ENCODE results near the gene S100PBP. TPM values are rescaled to one million over a fixed set of nuclear protein-coding genes. Genes with fewer than 3 reads are reported as not detected.
A peak's percentile ranks its signal among the peaks of the same experiment; 100 is the strongest.

S100PBP gene
- total RNA-seq, 2 donors from 2014 or later: 44.3 to 46.1 TPM

GRCh38 chr1:32867671-32868070 lies 50.2 kb downstream of the S100PBP start:
- Histone ChIP-seq H3K27me3 (replicated peaks; ENCODE audit: insufficient read depth) (no peaks in the 10 kb centered on the region), H3K27ac (peak overlapping the region in 1 of 2 donors; percentile 59), H3K9me3 (no peaks in the 10 kb centered on the region), H3K4me3 (no peak overlapping the region), H3K36me3 (no peaks in the 10 kb centered on the region), H3K4me1 (ENCODE audit: control insufficient read depth in 1 of 2, low read depth in 2 of 2) (peaks cover 30 to 80% of the 10 kb centered on the region in 2 donors)
- no peak for TF ChIP-seq CTCF (IDR thresholded peaks at IDR 0.05)
- no peak for DNase-seq (ENCODE audit: low spot score)
- ATAC-seq (ENCODE audit: insufficient number of reproducible peaks, low FRiP score, low read depth): no peak

GRCh38 chr1:32868085-32868484 lies 50.6 kb downstream of the S100PBP start:
- no peak for TF ChIP-seq CTCF (IDR thresholded peaks at IDR 0.05)
- ATAC-seq (ENCODE audit: insufficient number of reproducible peaks, low FRiP score, low read depth) (no peak), DNase-seq (ENCODE audit: low spot score) (no peak)
- no peak overlapping the region for H3K4me3 ChIP-seq
- no peaks in the 10 kb centered on the region for H3K36me3 ChIP-seq
- H3K4me1 ChIP-seq (ENCODE audit: control insufficient read depth in 1 of 2, low read depth in 2 of 2): peaks cover 30 to 76% of the 10 kb centered on the region in 2 donors
- no peaks in the 10 kb centered on the region for H3K27me3 ChIP-seq (replicated peaks; ENCODE audit: insufficient read depth)
- peak overlapping the region in 1 of 2 donors; percentile 53 for H3K27ac ChIP-seq
- H3K9me3 ChIP-seq: no peaks in the 10 kb centered on the region

- Histone ChIP-seq H3K27me3 (replicated peaks; ENCODE audit: insufficient read depth) (no peaks in the 10 kb centered on the region), H3K4me3 (no peak overlapping the region), H3K36me3 (no peaks in the 10 kb centered on the region), H3K27ac (peak overlapping the region in 1 of 2 donors; percentile 53), H3K9me3 (no peaks in the 10 kb centered on the region), H3K4me1 (ENCODE audit: control insufficient read depth in 1 of 2, low read depth in 2 of 2) (peaks cover 22 to 68% of the 10 kb centered on the region in 2 donors)
- TF ChIP-seq CTCF (IDR thresholded peaks at IDR 0.05): no peak
- no peak for DNase-seq (ENCODE audit: low spot score)
- ATAC-seq (ENCODE audit: insufficient number of reproducible peaks, low FRiP score, low read depth): no peak
These were observed 51.5 kb downstream of the S100PBP start for GRCh38 chr1:32868806-32869455.

- Histone ChIP-seq H3K4me3 (peak overlapping the region; percentile 69), H3K4me1 (ENCODE audit: control insufficient read depth in 1 of 2, low read depth in 2 of 2) (peaks cover 13 to 56% of the 10 kb centered on the region in 2 donors), H3K9me3 (no peaks in the 10 kb centered on the region), H3K27me3 (replicated peaks; ENCODE audit: insufficient read depth) (no peaks in the 10 kb centered on the region), H3K36me3 (no peaks in the 10 kb centered on the region), H3K27ac (peak overlapping the region; percentile 42 to 53)
- TF ChIP-seq CTCF (IDR thresholded peaks at IDR 0.05): no peak
- DNase-seq (ENCODE audit: low spot score) (no peak), ATAC-seq (ENCODE audit: insufficient number of reproducible peaks, low FRiP score, low read depth) (no peak)
These were observed 52.6 kb downstream of the S100PBP start for GRCh38 chr1:32869923-32870614.

GRCh38 chr1:32870615-32871363 lies 53.3 kb downstream of the S100PBP start, which contains the start of gene FNDC5:
Gene FNDC5 (minus strand): TSS chr1:32870912.
- no peaks in the 10 kb centered on the region for H3K36me3 ChIP-seq
- TF ChIP-seq CTCF (IDR thresholded peaks at IDR 0.05): no peak
- no peaks in the 10 kb centered on the region for H3K27me3 ChIP-seq (replicated peaks; ENCODE audit: insufficient read depth)
- H3K4me1 ChIP-seq (ENCODE audit: control insufficient read depth in 1 of 2, low read depth in 2 of 2): peaks cover 6 to 50% of the 10 kb centered on the region in 2 donors
- peak within 1 kb of the TSS; percentile 75 for H3K4me3 ChIP-seq
- H3K27ac ChIP-seq: peak within 1 kb of the TSS; percentile 42 to 53
- H3K9me3 ChIP-seq: no peaks in the 10 kb centered on the region
- no peak for ATAC-seq (ENCODE audit: insufficient number of reproducible peaks, low FRiP score, low read depth)
- no peak for DNase-seq (ENCODE audit: low spot score)

Measured in thoracic aorta (tissue), 2 donors.